Endothelial cell of umbilical vein (primary cell): ENCODE results near the gene INSC.

Experiments used
- CTCF ChIP-seq, 2 donors: IDR thresholded peaks; 1 replicate in 1 of 2; 2 replicates in 1 of 2; pipeline ENCODE4 v1.5.1; 2011; ENCODE audit warnings: low read length in 2 of 2, mild to moderate bottlenecking in 2 of 2, moderate library complexity in 2 of 2, control low read depth in 1 of 2, inconsistent platforms in 1 of 2, low read depth in 1 of 2; ENCODE audit not compliant: insufficient read depth in 1 of 2; ENCODE audit errors: extremely low read depth in 1 of 2
- EZH2 ChIP-seq: IDR thresholded peaks from 2 replicates; pipeline ENCODE4 v1.6.1; 2012; ENCODE audit warnings: borderline replicate concordance, low read depth, mild to moderate bottlenecking, moderate library complexity, low read length, inconsistent platforms; ENCODE audit not compliant: severe bottlenecking
- MAX ChIP-seq: IDR thresholded peaks from 2 replicates; pipeline ENCODE4 v1.6.1; 2011; ENCODE audit not compliant: insufficient read depth, insufficient read length
- MYC ChIP-seq: IDR thresholded peaks from one replicate; pipeline ENCODE4 v1.6.1; 2011; ENCODE audit warnings: mild to moderate bottlenecking, low read depth, low read length
- POLR2AphosphoS5 ChIP-seq: IDR thresholded peaks from 2 replicates; pipeline ENCODE4 v1.6.1; 2012; ENCODE audit warnings: low read depth, mild to moderate bottlenecking, control low read depth, low read length, moderate library complexity; ENCODE audit not compliant: insufficient read depth

GRCh38 chr11:15227011-15227410 lies 112.3 kb downstream of the INSC start:
- TF ChIP-seq CTCF (IDR thresholded peaks at IDR 0.05; ENCODE audit: extremely low read depth in 1 of 2, insufficient read depth in 1 of 2, low read depth in 1 of 2, low read length in 2 of 2): no peak
- no peak for TF ChIP-seq EZH2
- no peak for TF ChIP-seq POLR2AphosphoS5
- no peak for TF ChIP-seq MAX
- TF ChIP-seq MYC: no peak
